T47D (cell line): ENCODE results near the gene APBA2.
A peak's percentile ranks its signal among the peaks of the same experiment; 100 is the strongest.

Experiments
- DNase-seq, 2 experiments: peaks; one replicate each; pipeline versions ENCODE4 v3.0.0 to v3.0.0-alpha.2; 2011 to 2012; ENCODE audit warnings: low read depth in 1 of 2, low spot score in 1 of 2
- JUND ChIP-seq: IDR thresholded peaks from 2 replicates; pipeline ENCODE4 v1.6.1; 2012; ENCODE audit warnings: low read depth
- in situ Hi-C: cut with HindIII; loops from 2 replicates; pipeline ENCODE4 v1.10.0; 2016; ENCODE audit warnings: low sequenced_read_pairs, low pct_unique_long_range_greater_than_20kb

APBA2 gene

GRCh38 chr15:29116970-29117700, 231.4 kb downstream of the APBA2 start:
- in situ Hi-C loops, result no loop called here
- DNase-seq, result no peak
- no peak for TF ChIP-seq JUND

GRCh38 chr15:29117778-29118177, 232.0 kb downstream of the APBA2 start:
- DNase-seq, result no peak
- TF ChIP-seq JUND, result no peak
- in situ Hi-C loops, result no loop called here

GRCh38 chr15:29119847-29120246, 234.1 kb downstream of the APBA2 start:
- DNase-seq, result no peak
- in situ Hi-C loops, result no loop called here
- no peak for TF ChIP-seq JUND

GRCh38 chr15:29120593-29121368, 235.0 kb downstream of the APBA2 start:
- no peak for DNase-seq
- in situ Hi-C loops, result no loop called here
- TF ChIP-seq JUND, result no peak

- no peak for DNase-seq
- in situ Hi-C loops, result no loop called here
- TF ChIP-seq JUND, result no peak
Measured at GRCh38 chr15:29121369-29121656, 235.5 kb downstream of the APBA2 start.

- no peak for DNase-seq
- in situ Hi-C loops, result no loop called here
- no peak for TF ChIP-seq JUND
Measured at GRCh38 chr15:29121907-29122306, 236.1 kb downstream of the APBA2 start.

GRCh38 chr15:29122506-29122905, 236.7 kb downstream of the APBA2 start:
- in situ Hi-C loops, result no loop called here
- no peak for TF ChIP-seq JUND

GRCh38 chr15:29123171-29123570, 237.4 kb downstream of the APBA2 start:
- no peak for TF ChIP-seq JUND
- in situ Hi-C loops, result no loop called here
- no peak for DNase-seq

More at GRCh38 chr15:29122506-29122905, 236.7 kb downstream of the APBA2 start:
- DNase-seq, result no peak

- in situ Hi-C loops, result no loop called here
- DNase-seq, result no peak
- TF ChIP-seq JUND, result no peak
Measured at GRCh38 chr15:29123991-29124390, 238.2 kb downstream of the APBA2 start.

- DNase-seq, result peak in 1 of 2 experiments; percentile 46
- in situ Hi-C loops, result no loop called here
- TF ChIP-seq JUND, result no peak
Measured at GRCh38 chr15:29124581-29125381, 239.0 kb downstream of the APBA2 start.

GRCh38 chr15:29125382-29126207, 239.8 kb downstream of the APBA2 start:
- in situ Hi-C loops, result no loop called here
- TF ChIP-seq JUND, result no peak
- no peak for DNase-seq

- in situ Hi-C loops, result no loop called here
- no peak for DNase-seq
- no peak for TF ChIP-seq JUND
Measured at GRCh38 chr15:29126208-29126536, 240.4 kb downstream of the APBA2 start.
